HG03342 (cell line): Measurements from ENCODE around the gene SHC3.

Experiments used
- ATAC-seq: cut with Tn5 transposase; IDR thresholded peaks from one replicate; pipeline ENCODE4 v1.9.1; 2021; ENCODE audit warnings: mild to moderate bottlenecking, moderate library complexity; ENCODE audit not compliant: unreplicated experiment

Gene SHC3

DNA sequence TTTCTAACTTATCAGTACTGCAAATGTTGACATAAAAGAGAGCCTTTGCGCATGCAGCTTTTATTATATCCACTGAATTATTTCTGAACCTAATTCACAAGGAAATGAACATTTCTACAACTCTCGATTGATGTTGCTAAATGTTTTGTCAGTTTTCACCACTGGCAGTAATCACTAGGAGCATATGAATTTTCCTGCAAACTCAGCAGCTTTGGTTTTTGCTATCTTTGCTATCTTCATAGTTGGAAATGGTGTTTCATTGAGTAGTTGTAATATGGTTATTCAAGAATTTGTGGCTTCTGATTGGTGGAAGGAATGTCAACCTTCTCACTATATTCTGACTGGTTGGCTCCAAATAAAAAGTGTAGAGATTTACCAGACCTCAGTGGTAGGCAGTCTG, 8.9 kb upstream of the SHC3 start:
- ATAC-seq: no peak

GRCh38 chr9:89186960-89187359, 8.3 kb upstream of the SHC3 start:
- no peak for ATAC-seq

- ATAC-seq: no peak
These were observed 7.4 kb upstream of the SHC3 start for GRCh38 chr9:89185980-89186379.

- ATAC-seq: no peak
These were observed 4.5 kb upstream of the SHC3 start for GRCh38 chr9:89183146-89183545.

DNA sequence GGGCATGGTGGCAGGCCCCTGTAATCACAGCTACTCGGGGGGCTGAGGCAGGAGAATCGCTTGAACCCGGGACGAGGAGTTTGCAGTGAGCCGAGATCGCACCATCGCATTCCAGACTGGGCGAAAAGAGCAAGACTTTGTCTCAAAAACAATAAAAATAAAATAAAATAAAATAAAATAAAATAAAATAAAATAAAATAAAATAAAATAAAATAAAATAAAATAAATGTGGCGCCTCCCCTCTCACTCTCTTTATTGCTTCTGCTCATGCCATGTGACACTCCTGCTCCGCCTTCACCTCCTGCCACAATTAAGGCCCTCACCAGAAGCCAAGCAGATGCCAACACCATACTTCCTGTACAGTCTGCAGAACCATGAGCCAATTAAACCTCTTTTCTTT, 3.8 kb upstream of the SHC3 start:
- ATAC-seq: no peak

DNA sequence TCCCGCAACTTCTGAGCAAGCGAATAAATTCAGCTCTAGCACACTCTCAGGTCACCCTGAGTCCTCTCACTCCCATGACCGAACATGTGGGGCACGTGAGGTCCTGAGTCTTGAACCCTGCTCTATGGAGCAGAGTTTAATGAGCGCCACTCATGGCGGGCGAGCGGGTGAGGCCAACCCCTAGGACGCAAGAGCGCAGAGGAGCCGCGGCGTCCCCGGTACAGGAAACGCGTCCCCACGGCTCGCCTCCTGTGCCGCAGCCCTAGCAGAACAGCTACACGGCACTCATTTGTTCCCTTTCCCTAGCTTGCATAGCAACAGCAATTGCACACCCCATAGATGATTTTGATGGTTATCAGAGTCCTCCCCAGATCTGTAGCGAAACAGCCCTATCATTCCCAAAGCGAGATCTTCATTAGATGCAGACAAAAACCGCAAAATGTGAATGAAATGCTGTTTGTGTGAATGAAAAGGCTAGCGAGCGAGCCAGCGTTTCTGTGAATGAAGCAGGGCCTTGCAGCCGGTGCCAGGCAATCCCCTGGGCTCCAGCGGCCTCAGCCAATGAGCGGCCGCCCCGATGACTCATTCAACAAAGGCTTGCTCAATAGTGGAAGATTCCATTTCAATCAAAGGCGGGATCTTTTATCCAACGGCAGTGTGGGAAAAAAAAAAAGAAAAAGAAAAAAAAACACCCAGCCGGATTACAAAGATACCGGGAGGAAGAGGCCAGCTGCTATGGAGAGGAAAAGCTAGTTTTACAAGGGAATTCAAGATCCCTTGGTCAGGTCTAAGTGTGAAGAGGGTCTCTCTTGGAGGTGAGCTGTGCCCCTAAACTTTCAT, 1.5 kb upstream of the SHC3 start:
- no peak for ATAC-seq

DNA sequence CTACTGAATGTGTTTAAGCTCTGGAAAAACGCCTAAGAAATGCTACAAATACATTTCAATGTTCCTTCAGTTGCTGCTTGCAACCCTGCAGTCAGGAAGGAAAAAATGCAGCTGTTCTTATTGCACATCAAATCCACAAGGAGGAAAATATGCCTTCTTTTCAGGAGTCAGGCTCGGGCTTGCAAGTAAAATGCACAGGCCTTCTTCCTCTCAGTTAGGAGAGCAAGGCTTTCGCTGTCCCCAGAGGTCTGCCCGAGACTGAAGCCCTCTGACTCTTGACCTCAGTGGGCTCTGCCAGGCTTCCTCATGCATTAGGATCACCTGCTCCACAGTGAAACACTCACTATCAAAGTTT, 899 bp upstream of the SHC3 start:
- no peak for ATAC-seq

- no peak for ATAC-seq
These were observed 367 bp upstream of the SHC3 start for GRCh38 chr9:89178830-89179539.

GRCh38 chr9:89177012-89177943, 1.3 kb downstream of the SHC3 start:
- ATAC-seq: no peak

GRCh38 chr9:89175828-89176261, 2.8 kb downstream of the SHC3 start:
- ATAC-seq: no peak

DNA sequence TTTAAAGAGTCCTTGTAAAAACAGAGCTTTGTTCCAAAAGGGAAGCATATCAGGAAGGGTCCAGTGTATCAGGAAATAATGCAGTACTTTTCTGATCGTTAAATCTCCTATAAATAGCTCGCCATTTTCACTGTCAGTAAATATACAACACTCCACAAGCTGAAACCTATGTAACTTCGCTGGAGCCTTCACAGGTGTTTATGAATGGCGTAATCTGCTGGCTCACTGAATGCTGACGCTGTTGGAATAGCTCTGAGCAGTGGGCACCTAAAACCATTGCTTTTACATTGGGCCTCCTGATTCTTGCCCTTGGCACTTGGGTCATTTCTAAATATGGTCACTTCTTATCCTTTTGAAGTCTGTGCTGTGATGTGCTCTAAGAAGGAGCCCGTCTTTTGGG, 4.3 kb downstream of the SHC3 start:
- no peak for ATAC-seq

- ATAC-seq: no peak
These were observed 5.5 kb downstream of the SHC3 start for GRCh38 chr9:89173072-89173471.

GRCh38 chr9:89172398-89172797, 6.2 kb downstream of the SHC3 start:
- ATAC-seq: no peak

- no peak for ATAC-seq
These were observed 6.9 kb downstream of the SHC3 start for GRCh38 chr9:89171693-89172092.

- ATAC-seq: no peak
These were observed 7.4 kb downstream of the SHC3 start for GRCh38 chr9:89171231-89171630.

GRCh38 chr9:89168901-89169813, 9.5 kb downstream of the SHC3 start:
- ATAC-seq: no peak

GRCh38 chr9:89167788-89168187, 10.8 kb downstream of the SHC3 start:
- no peak for ATAC-seq

DNA sequence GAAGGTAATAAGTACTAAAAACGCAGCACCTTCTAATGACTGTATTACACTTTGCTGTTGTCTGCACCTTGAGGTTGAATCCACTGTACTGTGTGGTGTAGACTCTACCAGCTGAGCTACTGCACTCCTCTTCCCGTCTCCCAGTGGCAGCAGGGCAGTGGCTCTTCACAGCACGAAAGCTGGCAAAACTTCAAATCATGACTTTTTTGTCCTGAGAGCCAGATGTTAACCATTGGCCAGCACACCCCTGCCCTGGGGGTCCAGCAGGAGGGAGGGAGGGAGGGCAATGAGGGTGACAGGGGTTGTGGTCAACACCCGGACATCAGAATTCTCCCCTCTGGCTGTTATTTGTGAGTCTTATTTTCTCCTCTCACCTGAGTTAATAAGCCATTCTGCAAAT, 11.8 kb downstream of the SHC3 start:
- ATAC-seq: no peak

GRCh38 chr9:89165880-89166279, 12.7 kb downstream of the SHC3 start:
- no peak for ATAC-seq

- ATAC-seq: no peak
These were observed 13.3 kb downstream of the SHC3 start for GRCh38 chr9:89165341-89165740.
